ENCODE data around the gene PSMD1. TPM values are rescaled to one million over a fixed set of nuclear protein-coding genes. Genes with fewer than 3 reads are reported as not detected.

PSMD1 gene
- total RNA-seq, 1 donor from 2014 or later: 119 TPM

GRCh38 chr2:231211486-231211885, 154.8 kb downstream of the PSMD1 start:
- H3K4me3 Mint-ChIP-seq (ENCODE audit: unreplicated experiment): no peak overlapping the region
- no peak overlapping the region for H3K27ac Mint-ChIP-seq (ENCODE audit: unreplicated experiment)
- peaks cover 4% of the 10 kb centered on the region for H3K27me3 Mint-ChIP-seq (ENCODE audit: unreplicated experiment)
- H3K9me3 Mint-ChIP-seq (ENCODE audit: unreplicated experiment): no peaks in the 10 kb centered on the region
- DNase-seq (ENCODE audit: low spot score): no peak
- peaks cover 19% of the 10 kb centered on the region for H3K36me3 Mint-ChIP-seq (ENCODE audit: low read depth, unreplicated experiment)
- TF ChIP-seq, protein P1, sequence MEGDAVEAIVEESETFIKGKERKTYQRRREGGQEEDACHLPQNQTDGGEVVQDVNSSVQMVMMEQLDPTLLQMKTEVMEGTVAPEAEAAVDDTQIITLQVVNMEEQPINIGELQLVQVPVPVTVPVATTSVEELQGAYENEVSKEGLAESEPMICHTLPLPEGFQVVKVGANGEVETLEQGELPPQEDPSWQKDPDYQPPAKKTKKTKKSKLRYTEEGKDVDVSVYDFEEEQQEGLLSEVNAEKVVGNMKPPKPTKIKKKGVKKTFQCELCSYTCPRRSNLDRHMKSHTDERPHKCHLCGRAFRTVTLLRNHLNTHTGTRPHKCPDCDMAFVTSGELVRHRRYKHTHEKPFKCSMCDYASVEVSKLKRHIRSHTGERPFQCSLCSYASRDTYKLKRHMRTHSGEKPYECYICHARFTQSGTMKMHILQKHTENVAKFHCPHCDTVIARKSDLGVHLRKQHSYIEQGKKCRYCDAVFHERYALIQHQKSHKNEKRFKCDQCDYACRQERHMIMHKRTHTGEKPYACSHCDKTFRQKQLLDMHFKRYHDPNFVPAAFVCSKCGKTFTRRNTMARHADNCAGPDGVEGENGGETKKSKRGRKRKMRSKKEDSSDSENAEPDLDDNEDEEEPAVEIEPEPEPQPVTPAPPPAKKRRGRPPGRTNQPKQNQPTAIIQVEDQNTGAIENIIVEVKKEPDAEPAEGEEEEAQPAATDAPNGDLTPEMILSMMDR (IDR thresholded peaks at IDR 0.05; ENCODE audit: unreplicated experiment): no peak
- peaks cover 2% of the 10 kb centered on the region for H3K4me1 Mint-ChIP-seq (ENCODE audit: unreplicated experiment)

DNA sequence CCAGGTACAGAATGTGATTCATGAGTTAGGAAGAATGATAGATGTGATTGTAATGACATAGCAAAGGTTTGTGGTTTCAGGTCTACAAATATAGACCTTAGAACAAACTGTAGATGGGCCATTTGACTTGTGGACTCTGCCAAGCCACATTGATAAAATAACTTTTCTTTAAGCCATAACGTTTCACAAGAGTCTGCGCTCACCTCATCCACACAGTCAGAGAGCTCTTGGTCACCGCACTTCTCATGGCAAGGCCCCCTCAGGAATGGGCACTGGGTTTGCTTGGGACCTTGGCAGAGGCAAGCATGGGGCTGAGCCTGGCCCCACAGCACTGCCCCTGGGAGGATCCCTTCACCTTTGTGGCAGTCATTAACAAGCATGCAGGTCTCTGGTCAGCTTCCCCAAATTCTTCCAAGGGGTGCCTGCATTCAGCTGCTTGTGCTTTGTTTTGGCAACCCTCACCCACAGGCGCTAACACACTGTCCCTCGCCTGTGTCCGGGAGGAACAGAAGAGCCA, 155.7 kb downstream of the PSMD1 start:
- Mint-ChIP-seq H3K4me3 (ENCODE audit: unreplicated experiment) (no peak overlapping the region), H3K4me1 (ENCODE audit: unreplicated experiment) (peaks cover 2% of the 10 kb centered on the region), H3K36me3 (ENCODE audit: low read depth, unreplicated experiment) (peaks cover 25% of the 10 kb centered on the region), H3K27me3 (ENCODE audit: unreplicated experiment) (peaks cover 4% of the 10 kb centered on the region), H3K9me3 (ENCODE audit: unreplicated experiment) (no peaks in the 10 kb centered on the region), H3K27ac (ENCODE audit: unreplicated experiment) (no peak overlapping the region)
- DNase-seq (ENCODE audit: low spot score): no peak
- TF ChIP-seq, protein P1 (IDR thresholded peaks at IDR 0.05; ENCODE audit: unreplicated experiment): no peak

GRCh38 chr2:231213931-231214642, 157.4 kb downstream of the PSMD1 start:
- no peaks in the 10 kb centered on the region for H3K9me3 Mint-ChIP-seq (ENCODE audit: unreplicated experiment)
- DNase-seq (ENCODE audit: low spot score): no peak
- no peak overlapping the region for H3K27ac Mint-ChIP-seq (ENCODE audit: unreplicated experiment)
- peaks cover 26% of the 10 kb centered on the region for H3K36me3 Mint-ChIP-seq (ENCODE audit: low read depth, unreplicated experiment)
- peaks cover 4% of the 10 kb centered on the region for H3K27me3 Mint-ChIP-seq (ENCODE audit: unreplicated experiment)
- H3K4me1 Mint-ChIP-seq (ENCODE audit: unreplicated experiment): no peaks in the 10 kb centered on the region
- TF ChIP-seq, protein P1 (IDR thresholded peaks at IDR 0.05; ENCODE audit: unreplicated experiment): no peak
- no peak overlapping the region for H3K4me3 Mint-ChIP-seq (ENCODE audit: unreplicated experiment)

GRCh38 chr2:231218366-231218765, 161.7 kb downstream of the PSMD1 start:
- Mint-ChIP-seq H3K9me3 (ENCODE audit: unreplicated experiment) (no peaks in the 10 kb centered on the region), H3K36me3 (ENCODE audit: low read depth, unreplicated experiment) (peaks cover 34% of the 10 kb centered on the region), H3K4me1 (ENCODE audit: unreplicated experiment) (no peaks in the 10 kb centered on the region), H3K4me3 (ENCODE audit: unreplicated experiment) (no peak overlapping the region), H3K27me3 (ENCODE audit: unreplicated experiment) (peaks cover 4% of the 10 kb centered on the region), H3K27ac (ENCODE audit: unreplicated experiment) (no peak overlapping the region)
- TF ChIP-seq, protein P1 (IDR thresholded peaks at IDR 0.05; ENCODE audit: unreplicated experiment): no peak
- DNase-seq (ENCODE audit: low spot score): no peak

- TF ChIP-seq, protein P1 (IDR thresholded peaks at IDR 0.05; ENCODE audit: unreplicated experiment): no peak
- H3K27ac Mint-ChIP-seq (ENCODE audit: unreplicated experiment): no peak overlapping the region
These were observed 162.6 kb downstream of the PSMD1 start for GRCh38 chr2:231219289-231219688.

More at GRCh38 chr2:231219289-231219688, 162.6 kb downstream of the PSMD1 start:
- no peak for DNase-seq (ENCODE audit: low spot score)
- H3K36me3 Mint-ChIP-seq (ENCODE audit: low read depth, unreplicated experiment): peaks cover 34% of the 10 kb centered on the region
- peaks cover 4% of the 10 kb centered on the region for H3K27me3 Mint-ChIP-seq (ENCODE audit: unreplicated experiment)
- H3K4me3 Mint-ChIP-seq (ENCODE audit: unreplicated experiment): no peak overlapping the region
- no peaks in the 10 kb centered on the region for H3K4me1 Mint-ChIP-seq (ENCODE audit: unreplicated experiment)
- no peaks in the 10 kb centered on the region for H3K9me3 Mint-ChIP-seq (ENCODE audit: unreplicated experiment)
